ENCODE data around the gene PRAF2.
A peak's percentile ranks its signal among the peaks of the same experiment; 100 is the strongest.

PRAF2 gene

DNA sequence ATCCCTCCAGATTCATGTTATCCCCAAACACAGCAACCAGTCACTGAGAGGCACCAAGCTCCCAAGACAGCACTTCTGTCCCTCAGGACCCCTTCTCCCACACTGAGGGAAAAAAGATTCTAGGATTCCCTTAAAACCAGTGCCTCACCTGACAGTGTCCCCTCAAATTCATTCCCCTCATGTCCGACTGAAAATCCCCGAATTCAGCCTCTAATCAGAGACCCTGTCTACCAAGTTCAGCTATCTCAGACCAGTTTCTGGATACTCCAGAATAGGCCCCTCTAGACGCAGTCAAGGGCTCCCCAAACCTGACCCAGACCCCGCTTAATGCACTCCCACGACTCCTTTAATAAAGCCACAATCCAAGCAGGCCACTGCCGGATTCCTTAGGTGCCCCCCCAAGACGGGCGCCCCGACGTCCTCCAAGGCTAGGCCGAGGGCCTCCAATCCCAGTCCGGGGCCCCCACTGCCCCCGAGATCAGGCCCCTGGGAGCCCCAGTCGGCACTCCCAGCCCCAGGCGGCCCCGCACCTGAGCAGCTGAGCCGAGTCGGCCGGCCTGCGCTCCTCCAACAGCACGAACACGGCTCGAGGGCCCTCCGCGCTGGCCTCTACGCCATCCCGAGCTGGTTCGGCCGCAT lies 31.1 kb downstream of the PRAF2 start:
- DNase-seq (ENCODE audit: low read depth), result no peak

DNA sequence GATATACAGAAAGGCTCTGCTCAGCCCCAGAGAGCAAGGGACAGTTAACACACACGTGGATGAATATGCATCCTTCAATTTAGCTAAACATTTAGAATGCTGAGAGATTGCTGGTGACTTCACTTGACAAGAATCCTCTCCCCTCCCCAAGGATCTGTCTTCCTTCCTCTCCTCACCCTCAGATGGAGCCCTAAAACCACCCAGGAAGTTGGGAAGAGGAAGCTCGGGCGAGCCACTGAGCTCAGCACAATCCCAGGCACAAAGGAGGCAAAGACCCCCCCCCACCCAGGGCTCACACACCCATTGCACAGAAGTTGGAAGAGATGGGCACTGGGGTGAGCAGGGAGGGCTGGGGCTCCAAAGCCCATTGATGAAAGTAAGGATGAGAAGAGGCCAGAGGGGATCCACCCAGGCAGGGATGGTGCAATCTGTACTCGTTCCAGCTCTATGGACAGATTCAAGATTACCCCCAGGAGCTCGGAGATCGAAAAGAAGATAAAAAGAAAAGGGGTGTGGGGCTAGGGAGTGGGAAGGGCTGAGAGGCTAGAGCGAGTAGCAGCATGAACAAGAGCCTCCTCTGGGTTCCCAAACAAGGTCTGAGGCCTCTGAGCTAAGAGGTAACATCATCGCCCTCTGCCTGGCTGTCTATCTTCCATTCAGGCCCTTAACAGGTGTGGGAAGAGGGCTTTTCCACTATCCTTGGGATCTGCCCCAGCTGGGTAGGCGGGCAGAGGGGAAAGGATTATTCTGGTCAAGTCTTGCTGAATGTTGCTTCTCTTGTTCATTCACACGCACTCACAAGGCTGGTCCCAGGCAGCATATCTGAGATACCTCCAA lies 31.8 kb downstream of the PRAF2 start:
- no peak for DNase-seq (ENCODE audit: low read depth)

DNA sequence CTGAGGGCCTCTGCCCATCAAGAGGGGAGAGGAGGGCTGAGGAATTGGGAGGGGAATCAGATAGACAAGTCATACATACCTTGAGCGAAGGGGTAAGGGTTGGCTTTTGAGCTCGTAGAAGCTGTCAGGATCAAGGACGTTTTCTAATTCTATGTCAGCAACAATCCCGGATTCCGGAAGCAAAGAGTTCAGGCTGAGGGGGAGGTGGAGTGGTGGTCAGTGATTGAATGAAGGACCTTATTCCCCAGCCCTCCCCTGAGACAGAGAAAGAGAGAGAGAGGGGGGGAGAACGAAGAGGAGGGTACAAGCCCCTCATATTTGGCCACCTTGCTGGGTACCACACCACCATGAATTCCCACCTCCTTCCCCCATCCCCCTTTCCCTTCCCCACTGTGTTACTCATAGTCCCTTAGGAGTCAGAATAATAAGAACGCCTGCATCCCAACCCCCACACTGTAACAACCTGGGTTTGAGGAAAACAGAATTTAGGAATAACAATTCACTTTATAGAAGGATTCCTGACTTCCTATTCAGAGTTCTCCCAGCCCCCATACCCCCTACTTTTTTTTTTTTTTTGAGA lies 33.3 kb downstream of the PRAF2 start:
- DNase-seq (ENCODE audit: low read depth), result no peak

DNA sequence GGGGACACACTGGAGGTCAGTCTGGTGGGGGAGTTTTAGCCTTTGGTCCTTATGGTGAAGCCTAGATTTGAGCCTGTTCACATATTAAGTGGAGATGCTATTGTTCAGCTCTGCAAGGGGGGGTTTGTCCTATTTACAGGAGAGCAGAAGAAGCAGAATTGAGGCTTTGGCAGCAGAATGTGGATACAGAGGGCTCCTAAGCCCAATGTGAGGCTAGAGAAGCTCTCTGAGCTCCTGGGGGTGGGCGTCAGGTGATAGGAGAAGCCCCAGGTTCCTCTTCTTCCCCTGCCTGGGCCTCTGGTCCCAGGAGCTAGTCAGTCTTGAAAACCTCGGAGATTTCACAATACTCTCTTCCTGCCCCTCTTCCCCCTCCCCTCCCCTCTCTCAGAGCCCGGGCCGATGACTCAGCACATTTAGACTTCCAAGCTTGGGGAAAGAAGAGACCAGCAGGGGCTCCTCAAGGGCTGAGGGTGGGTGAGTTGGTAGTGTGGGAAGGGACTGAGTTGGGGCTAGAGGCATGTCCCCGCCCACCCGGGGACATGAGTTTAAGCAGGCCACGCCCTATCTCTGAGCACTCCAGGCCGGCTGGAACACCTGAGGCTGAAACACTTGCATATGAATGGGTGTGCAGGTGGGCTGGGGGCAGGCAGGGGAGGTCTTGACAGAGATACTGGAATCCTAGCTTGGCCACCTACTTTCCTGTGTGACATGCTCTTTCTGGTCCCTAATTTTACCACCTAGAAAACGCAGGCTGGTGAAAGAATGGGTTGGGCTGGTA lies 34.0 kb downstream of the PRAF2 start:
- peak; percentile 18 for DNase-seq (ENCODE audit: low read depth)

DNA sequence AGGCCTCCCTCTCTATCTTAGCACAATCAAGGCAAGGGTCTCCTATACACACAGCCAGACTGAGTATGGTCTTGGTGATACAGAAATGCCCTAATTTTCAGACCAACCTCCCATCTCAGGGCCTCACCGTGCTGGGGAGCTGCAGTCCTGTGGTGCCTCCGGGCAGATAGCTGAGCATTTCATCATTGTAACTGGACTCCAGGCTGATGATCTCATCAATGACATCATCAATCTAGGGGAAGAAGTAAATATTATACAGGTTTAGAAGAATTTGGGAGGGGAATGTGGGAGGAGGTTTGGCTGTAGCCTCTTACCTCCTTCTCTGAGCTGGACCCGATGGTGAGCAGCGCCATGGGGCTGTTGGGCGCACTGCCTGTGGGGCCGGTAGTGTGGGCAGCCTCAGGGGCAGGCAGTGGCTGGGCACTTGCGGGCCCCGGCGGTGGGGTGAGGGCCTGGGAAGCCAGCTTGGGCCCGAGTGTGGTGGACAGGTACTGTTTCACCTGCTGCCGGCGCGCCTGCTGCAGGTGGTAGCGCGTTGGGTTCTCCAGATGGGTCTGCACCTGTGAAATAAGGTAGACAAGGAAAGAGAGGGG lies 35.8 kb downstream of the PRAF2 start:
- DNase-seq (ENCODE audit: low read depth), result no peak

DNA sequence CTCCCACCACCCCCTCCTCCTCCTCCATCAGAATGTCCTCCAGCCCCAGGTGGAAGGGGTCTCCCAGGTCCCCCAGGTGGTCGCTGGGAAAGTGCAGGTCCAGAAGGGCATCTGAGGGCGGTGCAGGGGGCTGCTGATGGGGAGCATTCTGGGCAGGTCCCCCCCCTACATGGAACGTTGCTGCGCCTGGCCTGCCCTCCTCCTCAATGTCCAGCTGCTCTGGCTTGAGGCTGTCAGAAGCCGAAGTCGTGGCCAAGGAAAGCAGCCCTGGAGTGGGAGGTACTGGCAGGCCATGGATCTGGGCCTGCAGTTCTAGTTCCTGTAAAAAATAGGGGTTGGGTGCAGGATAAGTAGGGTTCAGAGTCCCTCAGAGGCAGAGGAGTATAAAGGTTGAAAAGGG lies 43.5 kb downstream of the PRAF2 start:
- no peak for DNase-seq (ENCODE audit: low read depth)

DNA sequence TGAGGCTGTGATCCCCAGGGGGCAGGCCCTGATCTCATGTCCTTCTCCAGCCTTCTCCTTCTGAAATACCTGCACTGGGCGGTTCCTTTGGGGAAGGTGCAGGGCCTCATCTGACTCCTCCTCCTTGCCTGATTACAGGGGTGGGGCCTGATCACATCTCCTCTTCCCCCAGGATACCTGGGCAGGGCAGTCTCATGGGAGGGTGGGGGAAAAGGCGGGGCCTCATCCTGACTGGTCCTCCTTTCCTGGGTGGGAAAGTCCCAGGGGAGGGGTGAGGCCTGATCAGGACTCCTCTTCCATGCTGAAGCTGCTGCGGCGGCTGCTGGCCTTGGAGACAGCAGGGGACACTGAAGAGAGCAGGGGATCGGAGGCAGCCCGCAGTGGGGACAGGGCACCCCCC lies 43.9 kb downstream of the PRAF2 start:
- DNase-seq (ENCODE audit: low read depth), result no peak

All from T follicular helper cell (primary cell).